NT2/D1 (cell line): Measurements from ENCODE around the gene INAFM2.

Source experiments
- DNase-seq: peaks from one replicate; pipeline ENCODE4 v3.0.0-alpha.2; 2011; ENCODE audit warnings: low read depth, low spot score
- H3K27me3 ChIP-seq: 2 replicates; pipeline ENCODE4 v1.6.0; 2011; ENCODE audit warnings: mild to moderate bottlenecking; ENCODE audit not compliant: insufficient read length, insufficient read depth
- H3K36me3 ChIP-seq: 2 replicates; pipeline ENCODE4 v1.6.1; 2011; ENCODE audit warnings: mild to moderate bottlenecking, low read length, mixed read lengths; ENCODE audit not compliant: insufficient read depth, insufficient read length
- H3K4me1 ChIP-seq: 2 replicates; pipeline ENCODE4 v1.5.1; 2011; ENCODE audit not compliant: insufficient read depth, insufficient read length
- H3K4me3 ChIP-seq: 2 replicates; pipeline ENCODE4 v1.5.1; 2011; ENCODE audit warnings: low read depth; ENCODE audit not compliant: insufficient read length
- H3K9ac ChIP-seq: 2 replicates; pipeline ENCODE4 v1.6.0; 2011; ENCODE audit warnings: low read depth; ENCODE audit not compliant: insufficient read length
- H3K9me3 ChIP-seq: 2 replicates; pipeline ENCODE4 v1.5.1; 2011; ENCODE audit warnings: mild to moderate bottlenecking, low read length; ENCODE audit not compliant: insufficient read depth
- SUZ12 ChIP-seq: IDR thresholded peaks from 2 replicates; pipeline ENCODE4 v1.6.1; 2011; ENCODE audit not compliant: insufficient read length, insufficient read depth; ENCODE audit errors: extremely low read depth
- YY1 ChIP-seq: IDR thresholded peaks from 2 replicates; pipeline ENCODE4 v1.6.1; 2011; ENCODE audit not compliant: insufficient read length, insufficient read depth
- ZNF274 ChIP-seq: IDR thresholded peaks from 2 replicates; pipeline ENCODE4 v1.6.1; 2011; ENCODE audit warnings: mild to moderate bottlenecking, low read depth, low read length

INAFM2 gene

DNA sequence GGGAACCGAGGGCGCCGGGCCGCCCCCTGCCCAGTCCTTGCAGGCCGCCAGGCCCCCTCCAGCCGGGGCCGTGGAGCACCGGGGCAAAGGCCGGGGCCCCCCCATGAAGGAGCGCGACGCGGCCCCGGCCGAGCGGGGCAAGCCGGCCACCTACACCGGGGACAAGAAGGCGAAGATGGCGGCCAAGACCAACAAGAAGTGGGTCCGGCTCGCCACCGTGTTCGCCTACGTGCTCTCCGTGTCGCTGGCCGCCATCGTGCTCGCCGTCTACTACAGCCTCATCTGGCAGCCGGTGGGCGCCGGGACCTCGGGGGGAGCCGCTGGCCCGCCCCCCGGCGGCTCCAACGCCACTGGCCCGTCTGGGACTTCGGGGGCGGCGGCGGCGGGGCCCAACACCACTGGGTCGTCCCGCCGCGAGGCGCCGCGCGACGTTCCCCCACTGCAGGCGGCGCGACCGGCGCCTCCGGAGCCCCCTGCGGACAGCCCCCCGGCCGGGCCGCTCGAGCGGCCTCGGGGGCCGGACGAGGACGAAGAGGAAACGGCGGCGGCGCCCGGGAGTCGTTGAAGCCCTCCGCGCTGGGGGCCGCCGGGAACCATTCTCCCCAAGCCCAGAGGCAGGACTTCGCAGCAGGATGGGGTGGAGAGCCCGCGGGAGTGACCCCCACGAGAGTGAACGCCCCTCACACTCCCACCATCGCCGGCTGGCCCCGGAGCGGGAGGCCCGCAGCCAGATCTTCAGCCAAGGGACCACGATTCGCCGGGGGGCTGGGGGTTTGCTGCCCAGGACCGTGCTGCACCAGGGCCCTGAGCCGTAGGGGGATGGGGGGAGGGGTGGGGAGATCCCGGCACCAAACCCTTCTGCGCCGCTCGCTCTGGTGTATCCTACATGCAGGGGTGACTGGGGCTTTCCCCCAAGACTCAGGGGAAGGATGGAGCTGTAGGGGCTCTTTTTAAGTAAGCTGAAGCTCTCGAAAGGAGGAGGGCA lies 753 bp downstream of the INAFM2 start:
- Histone ChIP-seq H3K9ac (peak overlapping the region; percentile 79), H3K36me3 (peaks cover 14% of the 10 kb centered on the region), H3K27me3 (peaks cover 4% of the 10 kb centered on the region), H3K4me3 (peak overlapping the region; percentile 71), H3K9me3 (no peaks in the 10 kb centered on the region), H3K4me1 (peaks cover 17% of the 10 kb centered on the region)
- TF ChIP-seq ZNF274 (no peak), YY1 (no peak), SUZ12 (no peak)
- DNase-seq = no peak

DNA sequence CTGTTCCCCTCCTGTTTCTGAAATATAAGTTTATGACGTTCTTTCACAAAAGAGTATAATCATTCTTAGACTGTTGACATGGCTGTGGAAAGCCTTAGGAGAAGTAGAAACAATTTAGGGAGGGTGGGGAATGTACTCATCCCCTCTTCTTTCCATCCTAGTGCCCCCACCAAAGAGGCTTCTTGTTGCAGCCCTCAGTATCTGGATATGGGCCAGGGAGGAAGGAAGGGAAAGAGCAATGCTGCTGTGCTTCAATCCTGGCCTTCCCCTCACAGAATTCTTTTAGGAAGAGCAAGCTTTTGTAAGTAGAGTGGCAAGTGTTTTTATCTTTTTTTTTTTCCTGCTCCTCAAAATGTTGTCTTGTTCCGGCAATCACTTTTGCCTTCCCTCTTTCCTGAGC lies 1.7 kb downstream of the INAFM2 start:
- H3K36me3 ChIP-seq = peaks cover 23% of the 10 kb centered on the region
- H3K4me1 ChIP-seq = peaks cover 17% of the 10 kb centered on the region
- no peaks in the 10 kb centered on the region for H3K9me3 ChIP-seq
- H3K9ac ChIP-seq = no peak overlapping the region
- peaks cover 4% of the 10 kb centered on the region for H3K27me3 ChIP-seq
- DNase-seq = no peak
- TF ChIP-seq SUZ12 (no peak), YY1 (no peak), ZNF274 (no peak)
- H3K4me3 ChIP-seq = peak overlapping the region; percentile 71

DNA sequence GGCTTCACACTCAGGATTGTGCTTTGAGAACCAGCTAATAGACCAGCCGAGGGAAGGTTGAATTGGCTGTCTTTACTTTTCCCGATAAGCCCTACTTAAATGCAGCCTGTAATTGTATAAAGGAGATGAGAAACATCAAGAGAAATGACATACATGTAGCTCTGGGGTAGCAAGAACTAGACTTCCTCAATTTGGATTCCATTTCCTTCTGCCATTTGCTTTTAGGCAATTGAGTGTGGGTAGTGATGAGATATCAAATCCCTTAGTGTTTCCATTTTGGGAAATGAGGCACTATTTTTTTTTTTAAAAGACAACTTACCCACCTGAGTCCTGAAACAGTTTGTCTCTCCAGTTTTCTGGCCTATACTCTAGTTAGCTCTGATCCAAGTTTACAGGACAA lies 2.2 kb downstream of the INAFM2 start:
- DNase-seq = no peak
- Histone ChIP-seq H3K4me3 (no peak overlapping the region), H3K36me3 (peaks cover 26% of the 10 kb centered on the region), H3K27me3 (peaks cover 4% of the 10 kb centered on the region), H3K4me1 (peaks cover 15% of the 10 kb centered on the region), H3K9ac (no peak overlapping the region), H3K9me3 (no peaks in the 10 kb centered on the region)
- no peak for TF ChIP-seq ZNF274
- no peak for TF ChIP-seq SUZ12
- no peak for TF ChIP-seq YY1

DNA sequence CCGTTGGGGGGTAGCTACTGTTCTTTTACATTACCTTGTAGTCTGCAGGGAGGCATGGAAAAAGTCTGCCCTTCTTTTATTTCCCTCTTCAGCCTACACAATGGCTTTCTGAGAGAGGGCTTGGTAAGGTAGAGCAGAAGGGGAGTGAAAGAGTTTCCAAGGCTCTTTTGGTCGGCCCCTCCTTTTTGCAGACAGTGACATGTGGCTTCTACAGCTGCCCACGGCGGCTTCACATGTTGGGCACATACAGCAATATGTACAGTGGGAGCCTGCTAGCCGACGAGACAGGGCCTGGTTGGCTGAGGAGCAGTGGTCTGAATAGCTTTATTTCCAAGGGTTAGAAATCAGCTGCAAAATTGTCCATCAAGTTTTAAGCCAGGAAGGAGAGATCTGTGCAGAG lies 4.0 kb downstream of the INAFM2 start:
- TF ChIP-seq YY1 (no peak), ZNF274 (no peak), SUZ12 (no peak)
- Histone ChIP-seq H3K36me3 (peaks cover 38% of the 10 kb centered on the region), H3K9me3 (no peaks in the 10 kb centered on the region), H3K9ac (no peak overlapping the region), H3K27me3 (no peaks in the 10 kb centered on the region), H3K4me3 (no peak overlapping the region), H3K4me1 (peaks cover 10% of the 10 kb centered on the region)
- no peak for DNase-seq

DNA sequence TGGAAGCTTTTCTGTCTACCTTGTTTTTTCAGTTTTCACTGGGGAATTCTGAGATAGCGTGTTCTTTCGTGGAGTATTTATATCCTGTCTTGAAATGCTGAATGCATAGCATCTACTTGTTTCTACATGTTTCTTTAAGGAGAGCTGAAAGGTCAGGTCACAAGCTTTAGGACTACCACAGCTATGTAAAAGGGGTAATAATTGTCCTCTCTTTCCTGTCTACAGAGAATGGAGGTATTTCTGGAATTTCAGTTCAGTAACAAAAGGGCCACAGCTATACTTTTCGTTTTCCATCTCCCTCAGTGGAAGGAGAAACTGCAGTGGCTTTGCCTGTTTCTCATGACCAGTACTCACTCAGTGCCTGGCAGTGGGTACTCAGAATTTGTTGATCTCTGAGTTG lies 4.7 kb downstream of the INAFM2 start:
- Histone ChIP-seq H3K9ac (no peak overlapping the region), H3K9me3 (no peaks in the 10 kb centered on the region), H3K4me1 (peaks cover 8% of the 10 kb centered on the region), H3K4me3 (no peak overlapping the region), H3K36me3 (peaks cover 38% of the 10 kb centered on the region), H3K27me3 (no peaks in the 10 kb centered on the region)
- no peak for DNase-seq
- TF ChIP-seq YY1 (no peak), ZNF274 (no peak), SUZ12 (no peak)

DNA sequence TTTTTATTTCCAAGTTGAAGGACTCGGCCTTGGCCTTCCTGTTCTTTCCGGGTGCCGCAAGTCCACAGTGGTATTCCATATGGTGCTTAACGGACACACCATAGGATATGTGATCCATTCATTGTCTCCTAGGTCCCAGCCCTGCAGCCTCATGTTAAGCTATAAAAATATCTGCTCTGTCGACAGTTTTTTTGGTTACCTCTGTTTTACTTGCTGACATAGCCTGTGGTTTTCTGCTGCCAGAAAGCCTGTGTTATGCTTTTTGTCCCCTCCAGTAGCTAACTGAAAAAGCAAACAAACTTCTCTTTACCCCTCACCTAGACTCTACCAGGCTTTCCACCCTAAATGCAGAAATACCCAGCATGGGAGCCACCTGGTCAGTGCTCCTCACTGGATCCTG lies 5.3 kb downstream of the INAFM2 start:
- no peak for DNase-seq
- H3K27me3 ChIP-seq = no peaks in the 10 kb centered on the region
- H3K4me1 ChIP-seq = peaks cover 9% of the 10 kb centered on the region
- no peak overlapping the region for H3K4me3 ChIP-seq
- TF ChIP-seq SUZ12 = no peak
- no peak for TF ChIP-seq ZNF274
- H3K36me3 ChIP-seq = peaks cover 38% of the 10 kb centered on the region
- H3K9me3 ChIP-seq = no peaks in the 10 kb centered on the region
- H3K9ac ChIP-seq = no peak overlapping the region

DNA sequence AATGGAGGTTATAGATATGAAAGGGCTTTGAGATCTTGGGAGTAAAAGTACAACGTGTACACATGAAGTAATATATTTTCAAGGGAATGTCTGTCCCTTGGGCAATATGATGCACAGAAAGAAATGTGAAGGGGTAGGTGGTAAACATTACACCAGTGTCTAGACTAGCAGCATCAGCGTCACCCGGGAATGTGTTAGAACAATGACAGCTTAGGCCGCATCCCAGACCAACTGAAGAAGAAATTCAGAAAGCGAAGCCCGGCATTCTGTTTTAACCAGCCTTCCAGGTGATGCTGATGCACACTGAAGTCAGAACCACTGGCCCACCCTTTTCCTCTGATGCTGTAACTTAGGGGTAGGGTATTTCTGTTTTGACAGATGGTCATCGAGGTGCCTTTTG lies 6.3 kb downstream of the INAFM2 start:
- DNase-seq = no peak
- TF ChIP-seq ZNF274 (no peak), SUZ12 (no peak)
- Histone ChIP-seq H3K36me3 (peaks cover 38% of the 10 kb centered on the region), H3K9me3 (no peaks in the 10 kb centered on the region), H3K9ac (no peak overlapping the region), H3K4me1 (peaks cover 10% of the 10 kb centered on the region), H3K4me3 (no peak overlapping the region), H3K27me3 (no peaks in the 10 kb centered on the region)
